ENCODE data around the gene PTPRU. TPM values are rescaled to one million over a fixed set of nuclear protein-coding genes. Genes with fewer than 3 reads are reported as not detected.

The PTPRU gene
- total RNA-seq, 1 donor from 2014 or later, result 27.1 TPM

DNA sequence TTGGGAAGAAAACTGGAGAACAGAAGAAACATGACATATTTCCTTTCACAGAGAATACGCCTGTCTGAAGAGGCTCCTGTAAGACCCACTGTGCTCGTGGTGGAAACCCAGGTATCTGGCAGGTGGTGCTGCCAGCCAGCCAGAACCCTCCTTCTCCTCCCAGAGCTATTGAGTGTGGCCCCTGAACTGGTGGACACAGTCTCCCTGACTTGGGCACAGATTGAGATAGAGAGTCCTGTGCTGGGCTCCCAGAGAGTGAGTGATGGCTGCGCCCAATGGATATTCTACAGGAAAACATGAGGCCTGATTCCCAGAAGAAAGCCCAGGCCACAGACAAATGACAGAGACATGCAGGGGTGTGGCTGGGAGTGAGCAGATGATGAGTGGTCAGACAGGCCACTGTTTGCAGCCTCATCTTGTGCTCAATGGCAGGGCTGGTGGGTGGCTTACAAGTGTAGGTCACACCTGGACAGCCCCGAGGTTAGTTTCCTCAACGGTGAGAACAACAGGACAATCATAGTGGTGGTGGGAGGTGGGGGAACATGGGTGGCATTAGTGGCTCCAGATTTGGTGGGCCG lies 127.9 kb downstream of the PTPRU start:
- Histone ChIP-seq H3K27me3 (ENCODE audit: control insufficient read depth in 3 of 3, insufficient read depth in 3 of 3, low read length in 3 of 3) (peaks cover 4 to 10% (median 4%) of the 10 kb centered on the region in 3 donors), H3K36me3 (ENCODE audit: control insufficient read depth in 3 of 3, insufficient read depth in 3 of 3, low read length in 3 of 3) (no peaks in the 10 kb centered on the region), H3K9ac (ENCODE audit: low read depth in 1 of 3, low read length in 3 of 3) (no peak overlapping the region), H3K4me3 (ENCODE audit: low read length in 3 of 3) (no peak overlapping the region), H3K9me3 (ENCODE audit: control insufficient read depth in 3 of 3, low read length in 3 of 3) (no peaks in the 10 kb centered on the region), H3K27ac (ENCODE audit: low read depth, low read length) (no peak overlapping the region), H3K4me1 (ENCODE audit: control insufficient read depth in 3 of 3, insufficient read depth in 3 of 3, low read length in 3 of 3) (peaks cover 6 to 9% (median 9%) of the 10 kb centered on the region in 3 donors)

GRCh38 chr1:29365906-29366670 lies 129.8 kb downstream of the PTPRU start:
- H3K9me3 ChIP-seq (ENCODE audit: control insufficient read depth in 3 of 3, low read length in 3 of 3), result no peaks in the 10 kb centered on the region
- H3K9ac ChIP-seq (ENCODE audit: low read depth in 1 of 3, low read length in 3 of 3), result no peak overlapping the region
- no peak overlapping the region for H3K27ac ChIP-seq (ENCODE audit: low read depth, low read length)
- peaks cover 6 to 17% (median 13%) of the 10 kb centered on the region in 3 donors for H3K27me3 ChIP-seq (ENCODE audit: control insufficient read depth in 3 of 3, insufficient read depth in 3 of 3, low read length in 3 of 3)
- H3K4me1 ChIP-seq (ENCODE audit: control insufficient read depth in 3 of 3, insufficient read depth in 3 of 3, low read length in 3 of 3), result peaks cover 6 to 9% (median 9%) of the 10 kb centered on the region in 3 donors
- H3K36me3 ChIP-seq (ENCODE audit: control insufficient read depth in 3 of 3, insufficient read depth in 3 of 3, low read length in 3 of 3), result no peaks in the 10 kb centered on the region
- no peak overlapping the region for H3K4me3 ChIP-seq (ENCODE audit: low read length in 3 of 3)

GRCh38 chr1:29368936-29369932 lies 132.9 kb downstream of the PTPRU start:
- Histone ChIP-seq H3K9ac (ENCODE audit: low read depth in 1 of 3, low read length in 3 of 3) (no peak overlapping the region), H3K27ac (ENCODE audit: low read depth, low read length) (no peak overlapping the region), H3K4me3 (ENCODE audit: low read length in 3 of 3) (no peak overlapping the region), H3K9me3 (ENCODE audit: control insufficient read depth in 3 of 3, low read length in 3 of 3) (no peaks in the 10 kb centered on the region), H3K27me3 (ENCODE audit: control insufficient read depth in 3 of 3, insufficient read depth in 3 of 3, low read length in 3 of 3) (peaks cover 14 to 24% (median 19%) of the 10 kb centered on the region in 3 donors), H3K36me3 (ENCODE audit: control insufficient read depth in 3 of 3, insufficient read depth in 3 of 3, low read length in 3 of 3) (no peaks in the 10 kb centered on the region), H3K4me1 (ENCODE audit: control insufficient read depth in 3 of 3, insufficient read depth in 3 of 3, low read length in 3 of 3) (peaks cover 5 to 8% (median 6%) of the 10 kb centered on the region in 3 donors)

GRCh38 chr1:29370067-29370466 lies 133.7 kb downstream of the PTPRU start:
- no peak overlapping the region for H3K27ac ChIP-seq (ENCODE audit: low read depth, low read length)
- no peaks in the 10 kb centered on the region for H3K36me3 ChIP-seq (ENCODE audit: control insufficient read depth in 3 of 3, insufficient read depth in 3 of 3, low read length in 3 of 3)
- no peaks in the 10 kb centered on the region for H3K4me1 ChIP-seq (ENCODE audit: control insufficient read depth in 3 of 3, insufficient read depth in 3 of 3, low read length in 3 of 3)
- no peaks in the 10 kb centered on the region for H3K9me3 ChIP-seq (ENCODE audit: control insufficient read depth in 3 of 3, low read length in 3 of 3)
- H3K27me3 ChIP-seq (ENCODE audit: control insufficient read depth in 3 of 3, insufficient read depth in 3 of 3, low read length in 3 of 3), result peaks cover 14 to 24% (median 19%) of the 10 kb centered on the region in 3 donors
- no peak overlapping the region for H3K9ac ChIP-seq (ENCODE audit: low read depth in 1 of 3, low read length in 3 of 3)
- H3K4me3 ChIP-seq (ENCODE audit: low read length in 3 of 3), result no peak overlapping the region

- no peak overlapping the region for H3K9ac ChIP-seq (ENCODE audit: low read depth in 1 of 3, low read length in 3 of 3)
- no peaks in the 10 kb centered on the region for H3K9me3 ChIP-seq (ENCODE audit: control insufficient read depth in 3 of 3, low read length in 3 of 3)
- H3K27ac ChIP-seq (ENCODE audit: low read depth, low read length), result no peak overlapping the region
- H3K4me3 ChIP-seq (ENCODE audit: low read length in 3 of 3), result no peak overlapping the region
- no peaks in the 10 kb centered on the region for H3K4me1 ChIP-seq (ENCODE audit: control insufficient read depth in 3 of 3, insufficient read depth in 3 of 3, low read length in 3 of 3)
- H3K27me3 ChIP-seq (ENCODE audit: control insufficient read depth in 3 of 3, insufficient read depth in 3 of 3, low read length in 3 of 3), result peaks cover 14 to 24% (median 19%) of the 10 kb centered on the region in 3 donors
- H3K36me3 ChIP-seq (ENCODE audit: control insufficient read depth in 3 of 3, insufficient read depth in 3 of 3, low read length in 3 of 3), result no peaks in the 10 kb centered on the region
Observed at GRCh38 chr1:29371332-29371731, 135.0 kb downstream of the PTPRU start.

GRCh38 chr1:29372108-29372507 lies 135.8 kb downstream of the PTPRU start:
- Histone ChIP-seq H3K4me1 (ENCODE audit: control insufficient read depth in 3 of 3, insufficient read depth in 3 of 3, low read length in 3 of 3) (no peaks in the 10 kb centered on the region), H3K27ac (ENCODE audit: low read depth, low read length) (no peak overlapping the region), H3K36me3 (ENCODE audit: control insufficient read depth in 3 of 3, insufficient read depth in 3 of 3, low read length in 3 of 3) (no peaks in the 10 kb centered on the region), H3K9ac (ENCODE audit: low read depth in 1 of 3, low read length in 3 of 3) (no peak overlapping the region), H3K9me3 (ENCODE audit: control insufficient read depth in 3 of 3, low read length in 3 of 3) (no peaks in the 10 kb centered on the region), H3K4me3 (ENCODE audit: low read length in 3 of 3) (no peak overlapping the region), H3K27me3 (ENCODE audit: control insufficient read depth in 3 of 3, insufficient read depth in 3 of 3, low read length in 3 of 3) (peaks cover 14 to 24% (median 19%) of the 10 kb centered on the region in 3 donors)

Other genes starting within 250 kb of the PTPRU start
- 6.8 TPM for gene TMEM200B, start 112.6 kb upstream of the PTPRU start, total RNA-seq
- 39.1 TPM for gene SRSF4, start 54.6 kb upstream of the PTPRU start, total RNA-seq
- gene MECR, start 5.6 kb upstream of the PTPRU start, total RNA-seq, result 25.1 TPM